HG03039 (cell line): ENCODE measurements around the gene CAPN12.

Experiments
- ATAC-seq: cut with Tn5 transposase; IDR thresholded peaks from one replicate; pipeline ENCODE4 v1.9.1; 2021; ENCODE audit warnings: mild to moderate bottlenecking, moderate library complexity; ENCODE audit not compliant: unreplicated experiment

CAPN12 gene

GRCh38 chr19:38697197-38697596 lies 47.1 kb downstream of the CAPN12 start:
- ATAC-seq = no peak

GRCh38 chr19:38696729-38697055 lies 47.6 kb downstream of the CAPN12 start:
- ATAC-seq = no peak

- ATAC-seq = no peak
Measured at GRCh38 chr19:38695832-38696728, 48.2 kb downstream of the CAPN12 start.

- ATAC-seq = no peak
Measured at GRCh38 chr19:38695317-38695683, 49.0 kb downstream of the CAPN12 start.

GRCh38 chr19:38693380-38694223 lies 50.7 kb downstream of the CAPN12 start:
- no peak for ATAC-seq

- ATAC-seq = no peak
Measured at GRCh38 chr19:38692458-38693379, 51.6 kb downstream of the CAPN12 start.

- ATAC-seq = no peak
Measured at GRCh38 chr19:38691938-38692457, 52.3 kb downstream of the CAPN12 start.

- no peak for ATAC-seq
Measured at GRCh38 chr19:38690832-38691231, 53.4 kb downstream of the CAPN12 start.

- ATAC-seq = no peak
Measured at GRCh38 chr19:38690146-38690545, 54.1 kb downstream of the CAPN12 start.

- no peak for ATAC-seq
Measured at GRCh38 chr19:38687837-38688378, 56.4 kb downstream of the CAPN12 start.

GRCh38 chr19:38686530-38686888 lies 57.8 kb downstream of the CAPN12 start:
- ATAC-seq = no peak

- ATAC-seq = no peak
Measured at GRCh38 chr19:38685666-38686529, 58.4 kb downstream of the CAPN12 start.

GRCh38 chr19:38684862-38685665 lies 59.2 kb downstream of the CAPN12 start:
- ATAC-seq = no peak

GRCh38 chr19:38684078-38684861 lies 60.0 kb downstream of the CAPN12 start:
- ATAC-seq = no peak

- ATAC-seq = no peak
Measured at GRCh38 chr19:38683393-38684077, 60.7 kb downstream of the CAPN12 start.

GRCh38 chr19:38682872-38683392 lies 61.3 kb downstream of the CAPN12 start:
- no peak for ATAC-seq

- no peak for ATAC-seq
Measured at GRCh38 chr19:38682195-38682867, 61.9 kb downstream of the CAPN12 start.
